NT2/D1 (cell line): ENCODE data around the gene SOX6.

Experiments
- DNase-seq: peaks from one replicate; pipeline ENCODE4 v3.0.0-alpha.2; 2011; ENCODE audit warnings: low read depth, low spot score
- H3K27me3 ChIP-seq: 2 replicates; pipeline ENCODE4 v1.6.0; 2011; ENCODE audit warnings: mild to moderate bottlenecking; ENCODE audit not compliant: insufficient read length, insufficient read depth
- H3K36me3 ChIP-seq: 2 replicates; pipeline ENCODE4 v1.6.1; 2011; ENCODE audit warnings: mild to moderate bottlenecking, low read length, mixed read lengths; ENCODE audit not compliant: insufficient read depth, insufficient read length
- H3K4me1 ChIP-seq: 2 replicates; pipeline ENCODE4 v1.5.1; 2011; ENCODE audit not compliant: insufficient read depth, insufficient read length
- H3K4me3 ChIP-seq: 2 replicates; pipeline ENCODE4 v1.5.1; 2011; ENCODE audit warnings: low read depth; ENCODE audit not compliant: insufficient read length
- H3K9ac ChIP-seq: 2 replicates; pipeline ENCODE4 v1.6.0; 2011; ENCODE audit warnings: low read depth; ENCODE audit not compliant: insufficient read length
- H3K9me3 ChIP-seq: 2 replicates; pipeline ENCODE4 v1.5.1; 2011; ENCODE audit warnings: mild to moderate bottlenecking, low read length; ENCODE audit not compliant: insufficient read depth
- SUZ12 ChIP-seq: IDR thresholded peaks from 2 replicates; pipeline ENCODE4 v1.6.1; 2011; ENCODE audit not compliant: insufficient read length, insufficient read depth; ENCODE audit errors: extremely low read depth
- YY1 ChIP-seq: IDR thresholded peaks from 2 replicates; pipeline ENCODE4 v1.6.1; 2011; ENCODE audit not compliant: insufficient read length, insufficient read depth
- ZNF274 ChIP-seq: IDR thresholded peaks from 2 replicates; pipeline ENCODE4 v1.6.1; 2011; ENCODE audit warnings: mild to moderate bottlenecking, low read depth, low read length

SOX6 gene

DNA sequence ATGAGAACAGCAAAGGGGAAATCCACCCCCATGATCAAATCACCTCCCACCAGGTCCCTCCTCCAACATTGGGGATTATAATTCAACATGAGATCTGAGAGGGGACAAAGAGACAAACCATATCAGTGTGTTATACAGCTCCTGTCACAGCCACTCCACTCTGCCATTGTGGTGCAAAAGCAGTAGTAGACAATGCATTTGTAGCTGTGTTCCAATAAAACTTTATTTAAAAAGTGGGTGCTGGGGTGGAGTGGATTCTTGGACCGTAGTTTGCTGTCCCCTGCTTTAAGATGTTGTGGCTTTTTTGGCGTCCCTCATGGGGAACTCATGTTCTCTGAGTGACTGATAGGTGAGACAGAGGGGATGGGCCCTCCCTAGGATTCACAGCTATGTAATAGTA, 399.1 kb downstream of the SOX6 start:
- Histone ChIP-seq H3K9me3 (no peaks in the 10 kb centered on the region), H3K4me3 (no peak overlapping the region), H3K4me1 (no peaks in the 10 kb centered on the region), H3K27me3 (no peaks in the 10 kb centered on the region), H3K9ac (no peak overlapping the region), H3K36me3 (no peaks in the 10 kb centered on the region)
- DNase-seq = no peak
- TF ChIP-seq SUZ12 (no peak), YY1 (no peak), ZNF274 (no peak)

GRCh38 chr11:15956302-15956701, 400.0 kb downstream of the SOX6 start:
- H3K36me3 ChIP-seq = no peaks in the 10 kb centered on the region
- no peaks in the 10 kb centered on the region for H3K4me1 ChIP-seq
- DNase-seq = no peak

GRCh38 chr11:15955595-15955994, 400.8 kb downstream of the SOX6 start:
- no peak for DNase-seq
- Histone ChIP-seq H3K36me3 (no peaks in the 10 kb centered on the region), H3K4me3 (no peak overlapping the region), H3K27me3 (no peaks in the 10 kb centered on the region), H3K4me1 (no peaks in the 10 kb centered on the region), H3K9me3 (no peaks in the 10 kb centered on the region), H3K9ac (no peak overlapping the region)
- no peak for TF ChIP-seq YY1
- TF ChIP-seq ZNF274 = no peak
- TF ChIP-seq SUZ12 = no peak

More at GRCh38 chr11:15956302-15956701, 400.0 kb downstream of the SOX6 start:
- TF ChIP-seq YY1 (no peak), ZNF274 (no peak), SUZ12 (no peak)
- no peak overlapping the region for H3K9ac ChIP-seq
- no peaks in the 10 kb centered on the region for H3K27me3 ChIP-seq
- H3K4me3 ChIP-seq = no peak overlapping the region
- H3K9me3 ChIP-seq = no peaks in the 10 kb centered on the region

- Histone ChIP-seq H3K4me1 (no peaks in the 10 kb centered on the region), H3K27me3 (peaks cover under 1% of the 10 kb centered on the region), H3K9ac (no peak overlapping the region), H3K36me3 (no peaks in the 10 kb centered on the region), H3K4me3 (no peak overlapping the region), H3K9me3 (0 out of 2 replicates have a peak, but pooled peaks cover 5% of the 10 kb centered on the region)
- DNase-seq = no peak
- TF ChIP-seq YY1 (no peak), ZNF274 (no peak), SUZ12 (no peak)
Measured at GRCh38 chr11:15947681-15948648, 408.4 kb downstream of the SOX6 start.

DNA sequence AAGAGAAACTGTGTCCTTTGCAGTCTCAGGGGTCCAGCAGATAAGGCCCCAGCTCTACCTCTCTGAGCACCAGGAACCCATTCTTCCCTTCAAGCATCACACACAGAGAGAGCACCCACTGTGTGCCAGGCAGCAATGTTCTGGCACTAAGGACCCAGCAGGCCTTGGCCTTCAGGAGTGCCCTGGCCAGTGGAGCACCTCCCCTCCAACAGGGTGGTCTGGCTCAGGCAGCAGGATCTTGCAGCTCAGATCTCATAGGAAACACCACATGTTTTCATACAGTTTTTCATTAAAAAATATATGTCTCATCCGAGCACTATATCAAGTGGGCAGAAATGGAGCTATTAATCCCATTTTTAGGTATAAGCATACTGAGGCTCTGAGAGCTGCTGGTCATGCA, 410.6 kb downstream of the SOX6 start:
- no peak for DNase-seq
- Histone ChIP-seq H3K4me3 (no peak overlapping the region), H3K36me3 (no peaks in the 10 kb centered on the region), H3K9ac (no peak overlapping the region), H3K27me3 (peaks cover 6% of the 10 kb centered on the region), H3K9me3 (0 out of 2 replicates have a peak, but pooled peaks cover 5% of the 10 kb centered on the region), H3K4me1 (no peaks in the 10 kb centered on the region)
- TF ChIP-seq YY1 (no peak), ZNF274 (no peak), SUZ12 (no peak)

- Histone ChIP-seq H3K4me1 (no peaks in the 10 kb centered on the region), H3K9ac (no peak overlapping the region), H3K27me3 (peaks cover 6% of the 10 kb centered on the region), H3K36me3 (no peaks in the 10 kb centered on the region), H3K9me3 (0 out of 2 replicates have a peak, but pooled peaks cover 5% of the 10 kb centered on the region), H3K4me3 (no peak overlapping the region)
- no peak for TF ChIP-seq ZNF274
- TF ChIP-seq SUZ12 = no peak
- TF ChIP-seq YY1 = no peak
- DNase-seq = no peak
Measured at GRCh38 chr11:15944460-15944859, 411.9 kb downstream of the SOX6 start.

DNA sequence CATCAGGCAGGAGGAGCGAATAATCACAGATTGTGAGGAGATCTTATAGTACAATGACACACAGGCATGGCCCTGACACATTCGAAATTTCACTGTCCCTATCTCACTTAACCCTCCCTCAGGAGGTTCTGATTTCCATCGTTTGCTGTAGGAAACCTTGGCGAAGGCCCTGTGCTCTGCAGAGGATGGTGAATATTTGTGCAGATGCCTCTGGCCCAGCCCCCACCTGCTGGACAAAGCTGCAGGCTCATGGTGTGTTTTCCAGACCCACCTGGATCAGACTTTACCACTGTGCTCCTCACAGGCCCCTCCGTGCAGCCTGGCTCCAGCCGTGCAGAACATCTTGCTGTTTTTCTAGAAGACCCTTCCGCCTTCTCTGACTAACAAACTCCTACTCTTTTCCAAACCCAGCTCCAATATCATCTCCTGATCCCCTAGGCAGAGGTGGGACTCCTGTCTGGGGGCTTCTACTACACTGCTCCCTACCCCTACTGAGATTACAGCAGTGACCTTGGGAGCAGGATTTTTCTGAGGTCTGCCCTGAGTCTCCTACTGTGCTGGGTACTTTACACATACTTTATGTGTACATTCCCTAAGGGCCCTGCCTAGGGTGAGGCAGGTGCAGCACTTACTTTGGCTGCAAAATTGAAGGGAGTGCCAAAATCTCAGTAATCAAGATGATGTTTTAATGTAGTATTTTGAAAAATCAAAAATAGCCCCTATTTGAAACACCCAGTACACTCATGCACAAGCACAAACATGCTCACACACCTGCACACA, 412.7 kb downstream of the SOX6 start:
- Histone ChIP-seq H3K4me3 (no peak overlapping the region), H3K36me3 (no peaks in the 10 kb centered on the region), H3K27me3 (peaks cover 6% of the 10 kb centered on the region), H3K9ac (no peak overlapping the region), H3K4me1 (no peaks in the 10 kb centered on the region), H3K9me3 (0 out of 2 replicates have a peak, but pooled peaks cover 5% of the 10 kb centered on the region)
- DNase-seq = no peak
- TF ChIP-seq SUZ12 = no peak
